ENCODE data around the gene ZYG11A.
"Not testable (repeated sequence)": the region's sequence is repeated elsewhere in the genome, so short reads cannot be mapped to it uniquely, and the experiment has no call there.

GRCh38 chr1:52820830-52821229, 21.7 kb upstream of the ZYG11A start:
- TF ChIP-seq, protein P1, sequence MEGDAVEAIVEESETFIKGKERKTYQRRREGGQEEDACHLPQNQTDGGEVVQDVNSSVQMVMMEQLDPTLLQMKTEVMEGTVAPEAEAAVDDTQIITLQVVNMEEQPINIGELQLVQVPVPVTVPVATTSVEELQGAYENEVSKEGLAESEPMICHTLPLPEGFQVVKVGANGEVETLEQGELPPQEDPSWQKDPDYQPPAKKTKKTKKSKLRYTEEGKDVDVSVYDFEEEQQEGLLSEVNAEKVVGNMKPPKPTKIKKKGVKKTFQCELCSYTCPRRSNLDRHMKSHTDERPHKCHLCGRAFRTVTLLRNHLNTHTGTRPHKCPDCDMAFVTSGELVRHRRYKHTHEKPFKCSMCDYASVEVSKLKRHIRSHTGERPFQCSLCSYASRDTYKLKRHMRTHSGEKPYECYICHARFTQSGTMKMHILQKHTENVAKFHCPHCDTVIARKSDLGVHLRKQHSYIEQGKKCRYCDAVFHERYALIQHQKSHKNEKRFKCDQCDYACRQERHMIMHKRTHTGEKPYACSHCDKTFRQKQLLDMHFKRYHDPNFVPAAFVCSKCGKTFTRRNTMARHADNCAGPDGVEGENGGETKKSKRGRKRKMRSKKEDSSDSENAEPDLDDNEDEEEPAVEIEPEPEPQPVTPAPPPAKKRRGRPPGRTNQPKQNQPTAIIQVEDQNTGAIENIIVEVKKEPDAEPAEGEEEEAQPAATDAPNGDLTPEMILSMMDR (IDR thresholded peaks at IDR 0.05), result not testable (repeated sequence)
- TF ChIP-seq POLR2A (IDR thresholded peaks at IDR 0.05), result not testable (repeated sequence)
